ENCODE data around the gene SCG5.

Gene SCG5

DNA sequence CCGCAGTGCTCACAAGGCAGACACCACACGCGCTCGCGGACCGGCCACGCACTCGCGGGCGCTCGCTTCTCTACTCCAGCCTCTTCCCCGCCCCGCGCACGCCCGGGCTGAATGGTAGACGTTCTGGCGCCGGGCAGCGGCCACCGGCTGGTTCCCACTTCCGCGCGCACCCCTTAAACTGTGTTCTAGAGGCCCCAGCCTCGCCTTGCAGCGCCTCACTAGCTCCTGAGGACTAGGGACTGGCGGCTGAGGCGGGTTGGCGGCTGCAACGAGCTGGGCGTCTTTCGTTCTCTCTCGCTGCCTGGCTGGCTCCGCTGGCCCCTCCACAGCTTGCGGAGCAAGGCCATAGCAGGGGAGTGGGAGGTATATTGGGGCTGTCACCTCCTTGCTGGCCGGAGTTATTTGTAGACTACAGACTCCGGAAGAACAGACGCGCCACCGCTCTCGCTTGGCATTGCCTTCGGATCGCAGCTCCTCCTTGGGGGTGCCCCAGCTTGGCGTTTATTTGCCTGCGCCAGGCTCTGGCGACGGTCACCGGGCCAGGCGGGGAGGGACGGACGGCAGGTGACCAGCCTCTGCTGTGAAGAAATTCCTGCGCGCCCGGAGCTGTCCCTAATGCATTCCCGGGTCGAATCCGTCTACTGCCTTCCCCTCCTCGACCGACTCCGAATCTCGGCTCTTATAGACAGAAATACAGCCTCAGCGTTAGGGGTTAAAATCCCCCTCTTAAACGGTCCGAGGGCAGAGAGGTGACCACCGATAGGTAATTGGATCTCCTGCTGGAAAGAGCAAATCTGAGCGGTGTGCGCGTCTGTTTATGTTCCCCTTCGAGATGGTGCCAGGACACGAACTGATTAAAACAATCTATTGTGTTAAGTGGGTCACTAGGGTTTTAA, 77.6 kb downstream of the SCG5 start:
- TF ChIP-seq, protein P1, sequence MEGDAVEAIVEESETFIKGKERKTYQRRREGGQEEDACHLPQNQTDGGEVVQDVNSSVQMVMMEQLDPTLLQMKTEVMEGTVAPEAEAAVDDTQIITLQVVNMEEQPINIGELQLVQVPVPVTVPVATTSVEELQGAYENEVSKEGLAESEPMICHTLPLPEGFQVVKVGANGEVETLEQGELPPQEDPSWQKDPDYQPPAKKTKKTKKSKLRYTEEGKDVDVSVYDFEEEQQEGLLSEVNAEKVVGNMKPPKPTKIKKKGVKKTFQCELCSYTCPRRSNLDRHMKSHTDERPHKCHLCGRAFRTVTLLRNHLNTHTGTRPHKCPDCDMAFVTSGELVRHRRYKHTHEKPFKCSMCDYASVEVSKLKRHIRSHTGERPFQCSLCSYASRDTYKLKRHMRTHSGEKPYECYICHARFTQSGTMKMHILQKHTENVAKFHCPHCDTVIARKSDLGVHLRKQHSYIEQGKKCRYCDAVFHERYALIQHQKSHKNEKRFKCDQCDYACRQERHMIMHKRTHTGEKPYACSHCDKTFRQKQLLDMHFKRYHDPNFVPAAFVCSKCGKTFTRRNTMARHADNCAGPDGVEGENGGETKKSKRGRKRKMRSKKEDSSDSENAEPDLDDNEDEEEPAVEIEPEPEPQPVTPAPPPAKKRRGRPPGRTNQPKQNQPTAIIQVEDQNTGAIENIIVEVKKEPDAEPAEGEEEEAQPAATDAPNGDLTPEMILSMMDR (conservative IDR thresholded peaks at IDR 0.05; ENCODE audit: low read length) = no peak
- H3K4me3 ChIP-seq (ENCODE audit: low read length) = peak overlapping the region; percentile 94
- no peak for DNase-seq (ENCODE audit: low read depth)

DNA sequence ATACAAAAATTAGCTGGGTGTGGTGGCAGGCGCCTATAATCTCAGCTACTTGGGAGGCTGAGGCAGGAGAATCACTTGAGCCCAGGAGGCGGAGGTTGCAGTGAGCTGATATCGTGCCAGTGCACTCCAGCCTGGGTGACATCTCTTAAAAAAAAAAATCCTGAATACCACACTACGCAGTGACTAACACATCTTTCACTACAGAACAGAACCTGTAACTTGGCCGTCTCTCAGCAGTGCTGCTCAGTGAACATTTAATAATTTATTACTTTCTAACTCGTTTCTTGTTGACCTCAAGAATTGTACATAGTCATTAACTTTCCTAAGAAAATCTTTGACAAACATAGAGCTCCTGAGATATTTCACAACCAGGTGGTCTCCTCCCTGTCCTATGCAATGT, 80.1 kb downstream of the SCG5 start:
- H3K4me3 ChIP-seq (ENCODE audit: low read length) = peak overlapping the region; percentile 94
- peak; percentile 71 for DNase-seq (ENCODE audit: low read depth)
- TF ChIP-seq, protein P1 (conservative IDR thresholded peaks at IDR 0.05; ENCODE audit: low read length) = no peak

DNA sequence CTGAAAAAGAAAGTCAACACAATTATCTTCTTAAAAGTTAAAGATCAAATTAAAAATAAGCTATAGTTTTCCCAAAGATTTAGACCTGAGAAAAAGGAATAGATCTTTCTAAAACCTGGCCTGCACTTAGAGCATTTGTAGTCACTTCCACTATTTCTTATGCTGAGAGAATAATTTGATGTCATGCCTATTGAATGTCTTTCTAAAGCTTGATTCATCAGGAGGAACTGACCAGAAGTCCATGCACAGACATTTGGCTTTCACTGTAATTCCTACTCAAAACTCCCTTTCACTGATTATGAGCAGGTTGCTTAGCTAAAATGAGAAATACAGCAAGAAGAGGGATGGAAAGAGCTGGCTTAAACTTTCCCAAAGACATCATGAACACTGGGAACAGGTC, 80.6 kb downstream of the SCG5 start:
- TF ChIP-seq, protein P1 (conservative IDR thresholded peaks at IDR 0.05; ENCODE audit: low read length) = no peak
- peak overlapping the region; percentile 94 for H3K4me3 ChIP-seq (ENCODE audit: low read length)
- DNase-seq (ENCODE audit: low read depth) = no peak

DNA sequence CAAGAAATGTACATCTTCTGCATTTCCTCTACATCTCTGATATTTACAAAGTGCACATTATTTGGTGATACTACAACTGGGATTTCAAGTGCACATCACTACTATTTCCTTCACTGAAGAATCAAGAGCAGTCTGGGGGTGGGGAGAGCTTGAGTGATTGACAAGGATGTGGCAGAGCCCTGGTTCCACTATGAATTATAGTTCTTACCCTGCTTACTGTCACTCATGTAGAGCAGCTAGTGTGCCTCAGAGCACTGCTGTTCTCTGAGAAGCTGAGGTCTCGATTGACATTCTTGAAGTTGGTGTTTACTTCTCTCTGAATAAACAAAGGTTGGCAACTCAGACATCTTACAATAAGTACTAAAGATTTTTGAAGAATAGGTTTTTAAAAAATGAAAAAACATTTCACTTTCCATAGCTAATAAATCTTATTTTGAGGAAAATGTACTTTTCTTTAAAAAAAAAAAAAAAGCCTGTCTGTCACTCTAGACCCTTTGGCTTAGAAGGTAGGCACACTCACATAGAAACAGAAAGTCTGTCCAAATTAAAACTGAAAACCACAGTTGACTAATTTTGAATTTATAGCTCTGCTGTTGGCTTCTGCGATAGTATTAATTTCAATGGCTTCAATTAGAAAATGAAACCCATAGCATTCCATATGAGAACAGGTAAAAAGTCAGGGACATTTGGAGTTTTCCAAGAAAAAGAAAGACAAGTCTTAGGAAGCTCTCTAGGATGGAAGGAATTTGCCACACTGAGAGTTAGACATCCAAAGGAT, 81.8 kb downstream of the SCG5 start:
- peak overlapping the region; percentile 7 for H3K4me3 ChIP-seq (ENCODE audit: low read length)
- no peak for DNase-seq (ENCODE audit: low read depth)
- TF ChIP-seq, protein P1 (conservative IDR thresholded peaks at IDR 0.05; ENCODE audit: low read length) = no peak

DNA sequence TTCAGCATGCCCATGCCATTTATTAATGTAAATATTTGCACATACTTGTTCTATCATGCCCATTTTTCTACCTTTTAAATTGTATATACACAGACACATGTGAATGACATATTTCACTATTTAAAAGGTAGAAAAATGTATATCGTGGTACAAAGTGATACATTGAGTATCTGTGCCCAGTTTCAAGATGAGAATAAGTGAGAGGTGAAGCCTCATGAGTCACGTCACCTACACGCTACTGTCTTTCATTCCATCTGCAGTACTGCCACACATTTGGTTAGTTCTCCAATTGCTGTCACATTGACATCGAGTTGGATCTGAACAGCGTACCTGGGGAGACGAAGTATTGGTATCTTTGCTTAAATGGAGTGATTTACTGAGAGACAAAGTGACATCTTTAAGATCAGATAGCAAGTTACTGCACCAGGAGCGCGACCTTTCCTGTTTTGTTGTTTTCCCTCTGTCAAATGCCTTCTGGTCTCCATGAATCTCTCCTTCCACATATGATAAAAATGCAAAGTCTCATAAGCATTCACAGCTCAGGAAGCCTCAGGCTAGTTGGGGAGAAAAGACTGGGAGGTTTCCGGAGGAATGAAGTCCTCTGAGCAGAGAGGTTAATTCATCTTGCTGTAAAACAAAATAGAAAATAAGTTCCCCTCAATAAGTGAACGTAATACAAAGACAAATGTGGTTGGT, 88.3 kb downstream of the SCG5 start:
- no peak overlapping the region for H3K4me3 ChIP-seq (ENCODE audit: low read length)
- no peak for DNase-seq (ENCODE audit: low read depth)
- TF ChIP-seq, protein P1 (conservative IDR thresholded peaks at IDR 0.05; ENCODE audit: low read length) = no peak

DNA sequence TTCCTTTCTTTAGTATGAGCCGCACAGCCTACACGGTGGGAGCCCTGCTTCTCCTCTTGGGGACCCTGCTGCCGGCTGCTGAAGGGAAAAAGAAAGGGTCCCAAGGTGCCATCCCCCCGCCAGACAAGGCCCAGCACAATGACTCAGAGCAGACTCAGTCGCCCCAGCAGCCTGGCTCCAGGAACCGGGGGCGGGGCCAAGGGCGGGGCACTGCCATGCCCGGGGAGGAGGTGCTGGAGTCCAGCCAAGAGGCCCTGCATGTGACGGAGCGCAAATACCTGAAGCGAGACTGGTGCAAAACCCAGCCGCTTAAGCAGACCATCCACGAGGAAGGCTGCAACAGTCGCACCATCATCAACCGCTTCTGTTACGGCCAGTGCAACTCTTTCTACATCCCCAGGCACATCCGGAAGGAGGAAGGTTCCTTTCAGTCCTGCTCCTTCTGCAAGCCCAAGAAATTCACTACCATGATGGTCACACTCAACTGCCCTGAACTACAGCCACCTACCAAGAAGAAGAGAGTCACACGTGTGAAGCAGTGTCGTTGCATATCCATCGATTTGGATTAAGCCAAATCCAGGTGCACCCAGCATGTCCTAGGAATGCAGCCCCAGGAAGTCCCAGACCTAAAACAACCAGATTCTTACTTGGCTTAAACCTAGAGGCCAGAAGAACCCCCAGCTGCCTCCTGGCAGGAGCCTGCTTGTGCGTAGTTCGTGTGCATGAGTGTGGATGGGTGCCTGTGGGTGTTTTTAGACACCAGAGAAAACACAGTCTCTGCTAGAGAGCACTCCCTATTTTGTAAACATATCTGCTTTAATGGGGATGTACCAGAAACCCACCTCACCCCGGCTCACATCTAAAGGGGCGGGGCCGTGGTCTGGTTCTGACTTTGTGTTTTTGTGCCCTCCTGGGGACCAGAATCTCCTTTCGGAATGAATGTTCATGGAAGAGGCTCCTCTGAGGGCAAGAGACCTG, 89.5 kb downstream of the SCG5 start:
- TF ChIP-seq, protein P1 (conservative IDR thresholded peaks at IDR 0.05; ENCODE audit: low read length) = no peak
- no peak for DNase-seq (ENCODE audit: low read depth)
- no peak overlapping the region for H3K4me3 ChIP-seq (ENCODE audit: low read length)

All from AG10803 (cell line).